NCI-H446 treated with DMSO at 0.1 percent for 48 hours (cell line): ENCODE measurements around the gene ABHD4.
"Not testable (repeated sequence)": the region's sequence is repeated elsewhere in the genome, so short reads cannot be mapped to it uniquely, and the experiment has no call there.

Source experiments
- DNase-seq: peaks from one replicate; lab custom pipeline; 2025; lab: John Stamatoyannopoulos, UW

Gene ABHD4

GRCh38 chr14:22627506-22628263, 29.6 kb downstream of the ABHD4 start:
- no peak for DNase-seq

DNA sequence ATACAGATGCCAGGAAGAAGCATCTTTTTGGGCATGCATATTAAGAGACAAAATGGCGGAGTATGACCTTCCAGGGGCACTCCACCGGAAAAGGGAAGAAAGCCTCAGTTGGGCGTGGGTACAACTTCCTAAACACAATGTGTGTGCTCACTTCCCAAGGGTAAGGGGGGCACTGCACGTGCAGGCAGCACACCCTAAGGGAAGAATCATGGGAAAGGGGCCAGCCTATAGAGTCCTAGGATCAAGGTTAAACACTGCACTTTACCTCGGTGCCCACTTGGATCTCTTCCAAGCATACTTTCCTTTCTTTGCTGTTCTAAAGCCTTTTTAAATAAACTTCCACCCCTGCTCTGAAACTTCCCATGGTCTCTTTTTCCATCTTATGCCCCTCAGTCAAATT, 31.3 kb downstream of the ABHD4 start:
- no peak for DNase-seq

- no peak for DNase-seq
These were observed 32.0 kb downstream of the ABHD4 start for GRCh38 chr14:22630066-22630465.

DNA sequence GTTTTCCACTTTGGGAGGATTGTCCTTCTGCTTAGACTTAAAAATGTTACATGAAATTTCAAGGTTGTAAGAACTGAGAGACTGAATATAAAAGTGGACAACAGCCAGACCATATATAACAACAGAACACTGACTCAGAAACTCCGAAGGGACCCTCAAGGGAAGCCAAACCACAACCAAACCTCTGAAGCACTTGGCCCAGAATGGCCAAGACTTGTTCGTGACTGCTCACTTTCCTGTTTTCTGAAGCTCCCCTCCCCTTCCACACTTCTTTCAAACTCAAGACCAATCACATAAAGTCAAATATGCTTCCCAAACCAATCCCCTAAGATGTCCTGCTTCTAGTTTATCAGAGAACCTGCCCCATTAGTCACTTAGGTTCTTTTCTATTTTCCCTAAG, 32.4 kb downstream of the ABHD4 start:
- DNase-seq: no peak

DNA sequence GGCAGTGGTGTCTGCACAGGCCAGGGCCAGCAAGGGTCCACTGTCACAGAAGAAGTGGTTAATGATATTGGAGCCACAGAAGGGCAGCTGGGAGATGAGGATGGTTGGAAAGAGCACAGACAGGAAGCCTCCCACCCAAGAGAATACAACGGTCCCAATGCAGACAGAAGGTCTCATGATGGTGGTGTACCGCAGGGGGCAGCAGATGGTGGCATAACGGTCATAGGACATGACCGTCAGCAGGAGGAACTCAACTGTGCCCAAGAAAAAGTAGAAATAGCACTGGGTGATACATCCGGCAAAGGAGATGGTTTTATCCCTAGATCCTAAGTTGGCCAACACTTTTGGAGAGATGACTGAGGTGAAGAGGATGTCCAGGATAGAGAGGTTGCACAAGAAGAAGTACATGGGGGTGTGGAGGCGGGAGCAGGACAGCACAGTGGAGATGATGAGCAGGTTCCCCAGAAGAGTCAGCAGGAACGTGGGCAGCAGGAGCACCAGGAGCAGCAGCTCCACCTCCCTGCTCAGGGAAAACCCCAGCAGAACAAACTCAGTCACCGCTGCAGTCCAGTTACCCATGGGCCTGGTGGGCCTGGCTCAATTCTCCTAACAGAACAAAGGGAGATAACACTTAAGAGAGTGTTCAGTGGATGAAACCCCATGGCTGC, 36.3 kb downstream of the ABHD4 start:
- no peak for DNase-seq

DNA sequence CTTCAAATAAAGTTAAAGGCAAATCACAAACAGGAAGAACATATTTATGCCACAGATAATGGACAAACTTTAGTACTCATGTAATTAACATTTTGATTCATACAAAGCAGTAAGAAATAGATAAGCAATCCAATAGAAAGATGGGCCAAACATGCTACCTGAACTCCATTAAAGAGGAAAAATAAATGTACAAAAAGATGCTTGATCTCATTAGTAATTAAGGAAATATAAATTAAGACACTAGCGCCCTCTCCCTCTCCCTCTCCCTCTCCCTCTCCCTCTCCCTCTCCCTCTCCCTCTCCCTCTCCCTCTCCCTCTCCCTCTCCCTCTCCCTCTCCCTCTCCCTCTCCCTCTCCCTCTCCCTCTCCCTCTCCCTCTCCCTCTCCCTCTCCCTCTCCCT, 37.9 kb downstream of the ABHD4 start:
- DNase-seq: not testable (repeated sequence)

DNA sequence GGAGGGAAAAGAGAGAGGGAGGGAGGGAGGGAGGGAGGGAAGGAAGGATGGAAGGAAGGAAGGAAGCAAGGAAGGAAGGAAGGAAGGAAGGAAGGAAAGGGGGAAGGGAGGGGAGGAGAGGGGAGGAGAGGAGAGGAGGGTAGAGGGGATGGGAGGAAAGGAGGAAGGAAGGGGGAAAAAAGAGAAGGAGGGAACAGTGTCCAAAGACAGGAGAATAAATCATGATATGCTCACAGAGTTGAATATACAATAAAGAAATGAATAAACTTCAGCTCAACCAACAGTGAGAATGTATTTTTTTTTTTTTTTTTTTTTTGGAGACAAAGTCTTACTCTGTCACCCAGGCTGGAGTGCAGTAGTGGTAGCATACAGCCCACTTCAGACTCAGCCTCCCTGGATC, 42.1 kb downstream of the ABHD4 start:
- no peak for DNase-seq

GRCh38 chr14:22641846-22642245, 43.7 kb downstream of the ABHD4 start:
- DNase-seq: no peak

GRCh38 chr14:22644305-22644635, 46.2 kb downstream of the ABHD4 start, which contains the start of gene OR6J1:
OR6J1 (minus strand) TSS chr14:22644352; CDS start chr14:22634811, 9,541 bp downstream.
- no peak for DNase-seq

GRCh38 chr14:22646570-22647254, 48.6 kb downstream of the ABHD4 start:
- DNase-seq: no peak

GRCh38 chr14:22648506-22648905, 50.4 kb downstream of the ABHD4 start:
- no peak for DNase-seq

- no peak for DNase-seq
These were observed 52.1 kb downstream of the ABHD4 start for GRCh38 chr14:22650046-22650739.

DNA sequence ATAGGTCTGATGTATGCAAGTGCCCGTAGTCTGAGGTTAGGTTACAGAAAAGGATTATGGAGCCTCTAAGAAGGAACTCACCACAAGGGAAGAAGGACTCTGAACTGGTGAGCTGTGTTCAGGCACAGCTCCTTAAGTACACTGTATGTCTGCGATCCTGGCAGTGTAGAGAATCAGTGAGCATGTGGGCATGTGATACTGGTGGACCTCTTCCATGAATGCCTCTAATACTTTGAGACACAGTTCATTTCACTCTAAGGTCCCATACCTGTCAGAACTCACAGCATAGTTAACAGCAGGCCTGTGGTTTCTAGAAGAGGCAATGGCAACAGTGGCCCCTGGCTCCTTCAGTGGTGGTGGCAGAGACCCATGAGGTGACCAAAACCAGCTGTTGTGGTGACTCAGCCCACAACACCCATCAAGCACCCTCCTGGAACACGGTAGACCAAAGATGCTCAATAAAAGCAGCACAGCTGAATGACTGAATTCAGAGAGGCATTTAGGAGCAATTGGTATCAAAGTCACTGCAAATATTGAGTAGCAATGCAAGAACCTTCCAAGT, 52.9 kb downstream of the ABHD4 start:
- DNase-seq: no peak

DNA sequence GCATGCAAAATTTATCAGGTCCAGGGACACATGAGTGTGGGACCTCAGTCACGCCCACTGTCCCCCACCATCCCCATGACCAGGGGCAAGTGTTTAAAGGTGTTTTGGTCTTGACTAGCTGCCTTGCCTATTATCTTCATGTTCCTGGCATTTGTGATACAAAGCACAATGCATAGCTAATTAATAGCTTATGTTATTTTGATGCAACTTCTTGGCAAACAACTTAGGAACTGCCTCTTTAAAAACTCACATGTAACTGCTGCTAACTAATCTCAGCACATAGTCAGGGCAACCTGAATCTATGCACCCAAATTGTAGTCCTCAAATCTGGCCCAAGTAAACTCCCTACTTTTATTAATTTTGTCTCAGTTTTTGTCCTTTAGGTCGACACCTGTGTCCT, 53.5 kb downstream of the ABHD4 start:
- no peak for DNase-seq

DNA sequence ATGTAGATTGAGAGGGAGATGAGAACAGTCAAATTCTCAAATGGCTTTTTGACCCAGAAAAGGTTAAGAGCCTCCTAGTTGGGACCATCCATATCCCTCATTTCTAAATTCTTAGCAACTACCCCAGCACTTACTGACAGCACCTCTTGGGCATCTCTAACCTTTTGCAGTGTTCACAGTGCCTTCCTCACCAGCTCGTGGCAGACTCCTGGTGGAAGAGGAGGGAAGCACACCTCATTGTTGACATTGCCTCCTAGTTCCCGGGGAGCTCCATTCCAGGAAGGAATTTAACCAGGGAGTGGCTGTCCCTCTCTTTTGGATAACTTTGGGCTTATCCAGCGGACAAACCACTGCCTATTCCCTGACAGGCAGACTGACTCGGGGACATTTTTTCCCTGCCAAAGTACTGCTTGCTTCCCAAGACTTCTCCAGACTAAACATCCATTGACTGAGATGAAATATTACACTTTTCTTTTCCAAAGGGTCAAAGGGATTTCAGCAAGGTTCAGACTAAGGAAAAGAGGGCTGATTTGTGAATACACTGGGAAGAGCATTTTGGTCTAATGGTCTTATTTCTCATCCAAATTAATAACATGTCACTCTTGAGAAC, 55.0 kb downstream of the ABHD4 start:
- peak; percentile 50 for DNase-seq

GRCh38 chr14:22656226-22656625, 58.1 kb downstream of the ABHD4 start:
- no peak for DNase-seq

- no peak for DNase-seq
These were observed 59.0 kb downstream of the ABHD4 start for GRCh38 chr14:22656945-22657731.

DNA sequence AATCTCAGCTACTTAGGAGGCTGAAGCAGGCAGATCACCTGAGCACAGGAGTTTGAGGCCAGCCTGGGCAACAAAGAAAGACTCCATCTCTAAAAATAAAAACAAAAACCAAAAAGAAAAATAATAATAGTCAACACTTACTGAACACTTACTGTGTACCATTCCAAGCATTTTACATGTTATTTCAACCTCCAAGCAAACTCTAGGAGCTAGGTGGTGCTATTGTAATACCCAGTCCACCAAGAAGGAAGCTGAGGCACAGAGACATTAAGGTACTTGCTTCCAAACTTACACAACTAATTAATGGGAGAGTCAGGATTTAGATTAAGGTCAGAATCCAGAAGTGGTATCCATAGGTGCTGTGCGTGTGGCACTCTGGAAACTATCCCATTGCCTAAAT, 59.8 kb downstream of the ABHD4 start:
- DNase-seq: no peak

DNA sequence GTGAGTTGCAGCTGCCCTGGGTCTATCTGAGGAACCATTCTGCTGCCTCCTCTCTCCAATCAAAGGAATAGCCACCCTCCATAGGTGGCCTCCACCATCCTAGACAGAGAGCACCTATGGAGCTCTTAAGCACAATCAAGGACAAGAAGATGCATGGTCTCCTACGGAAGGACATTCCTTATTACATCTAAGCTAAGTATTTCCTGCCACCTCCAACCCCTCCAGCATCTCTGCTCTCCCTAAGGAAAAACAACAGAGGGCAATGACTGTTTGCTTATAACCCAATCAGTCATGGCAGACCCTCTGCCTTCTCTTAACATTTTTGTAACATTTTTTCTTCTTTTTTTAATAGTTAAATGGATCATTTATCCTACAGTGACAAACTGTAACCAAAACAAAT, 60.8 kb downstream of the ABHD4 start:
- DNase-seq: no peak

DNA sequence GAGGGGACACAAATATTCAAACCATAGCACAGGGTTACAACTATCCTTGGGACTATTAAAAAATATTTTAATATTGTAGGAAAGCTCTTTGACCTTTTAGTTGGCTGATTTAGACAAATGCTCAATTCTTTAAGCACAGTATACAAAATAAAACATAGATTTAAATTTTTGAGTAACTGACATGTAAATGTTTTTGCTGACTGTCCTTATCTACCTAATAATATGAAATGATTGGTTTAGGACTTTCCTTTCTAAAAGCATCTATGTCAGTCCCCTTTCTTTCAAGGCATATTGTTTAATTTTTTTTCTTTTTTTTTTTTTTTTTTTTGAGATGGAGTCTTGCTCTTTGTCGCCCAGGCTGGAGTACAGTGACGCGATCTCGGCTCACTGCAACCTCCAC, 62.6 kb downstream of the ABHD4 start:
- no peak for DNase-seq
